ENCODE results near the gene CASZ1. TPM values are rescaled to one million over a fixed set of nuclear protein-coding genes. Genes with fewer than 3 reads are reported as not detected.

Gene CASZ1
- total RNA-seq, 1 donor from 2014 or later = 4.0 TPM

DNA sequence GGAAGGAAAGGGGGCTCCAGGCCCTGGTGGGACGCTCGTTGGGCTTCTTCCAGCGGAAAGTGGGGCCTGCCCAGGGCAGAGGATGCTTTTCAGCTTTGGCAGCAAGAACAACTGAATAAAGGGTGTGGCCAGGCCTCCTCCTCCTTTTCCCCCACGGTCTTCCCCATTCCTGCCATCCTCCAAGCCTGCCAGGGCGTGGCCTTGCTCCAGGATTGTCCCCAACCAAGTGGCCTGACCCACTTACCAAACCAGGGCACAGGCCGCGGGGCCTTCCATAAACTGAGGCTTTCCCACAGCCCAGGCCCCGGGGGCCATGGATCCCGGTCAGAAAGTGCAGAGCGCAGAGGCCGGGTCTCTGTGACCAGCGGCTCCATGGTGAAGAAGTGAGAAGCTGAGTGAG, 33.6 kb downstream of the CASZ1 start:
- Mint-ChIP-seq H3K4me1 (ENCODE audit: low read depth, unreplicated experiment) (no peaks in the 10 kb centered on the region), H3K36me3 (ENCODE audit: low read depth, unreplicated experiment) (peaks cover 2% of the 10 kb centered on the region), H3K9me3 (ENCODE audit: unreplicated experiment) (peaks cover 1% of the 10 kb centered on the region), H3K27me3 (ENCODE audit: low read depth, unreplicated experiment) (peaks cover 51% of the 10 kb centered on the region), H3K27ac (ENCODE audit: unreplicated experiment) (no peak overlapping the region), H3K4me3 (ENCODE audit: unreplicated experiment) (no peak overlapping the region)
- Histone ChIP-seq H3K9ac (ENCODE audit: low read length) (no peak overlapping the region), H4K20me1 (ENCODE audit: insufficient read depth, low read length) (no peaks in the 10 kb centered on the region), H3K9me3 (ENCODE audit: insufficient read depth, low read depth, low read length) (no peaks in the 10 kb centered on the region), H3K27ac (ENCODE audit: low read depth, low read length) (no peak overlapping the region), H3K27me3 (ENCODE audit: insufficient read depth, low read length) (no peaks in the 10 kb centered on the region), H2AFZ (ENCODE audit: low read depth, low read length) (no peak overlapping the region), H3K4me1 (ENCODE audit: insufficient read depth, low read length) (no peaks in the 10 kb centered on the region), H3K36me3 (ENCODE audit: insufficient read depth, low read length) (no peaks in the 10 kb centered on the region), H3K79me2 (ENCODE audit: insufficient read depth, low read length) (no peaks in the 10 kb centered on the region), H3K4me2 (ENCODE audit: low read length) (no peak overlapping the region), H3K4me3 (ENCODE audit: insufficient read depth, low read depth, low read length) (no peak overlapping the region)
- FAIRE-seq (no peak), DNase-seq (ENCODE audit: low read depth) (no peak)
- no peak for TF ChIP-seq EZH2 (IDR thresholded peaks at IDR 0.05; ENCODE audit: insufficient read depth, low read length)

GRCh38 chr1:10762153-10762523, 34.3 kb downstream of the CASZ1 start:
- no peak overlapping the region for H3K27ac Mint-ChIP-seq (ENCODE audit: unreplicated experiment)
- Histone ChIP-seq H4K20me1 (ENCODE audit: insufficient read depth, low read length) (no peaks in the 10 kb centered on the region), H3K27me3 (ENCODE audit: insufficient read depth, low read length) (no peaks in the 10 kb centered on the region), H3K27ac (ENCODE audit: low read depth, low read length) (no peak overlapping the region), H3K9ac (ENCODE audit: low read length) (no peak overlapping the region), H3K79me2 (ENCODE audit: insufficient read depth, low read length) (no peaks in the 10 kb centered on the region), H3K4me3 (ENCODE audit: insufficient read depth, low read depth, low read length) (no peak overlapping the region), H2AFZ (ENCODE audit: low read depth, low read length) (no peak overlapping the region), H3K4me2 (ENCODE audit: low read length) (no peak overlapping the region), H3K9me3 (ENCODE audit: insufficient read depth, low read depth, low read length) (no peaks in the 10 kb centered on the region), H3K36me3 (ENCODE audit: insufficient read depth, low read length) (no peaks in the 10 kb centered on the region), H3K4me1 (ENCODE audit: insufficient read depth, low read length) (no peaks in the 10 kb centered on the region)
- no peak overlapping the region for H3K4me3 Mint-ChIP-seq (ENCODE audit: unreplicated experiment)
- peaks cover 2% of the 10 kb centered on the region for H3K36me3 Mint-ChIP-seq (ENCODE audit: low read depth, unreplicated experiment)
- H3K27me3 Mint-ChIP-seq (ENCODE audit: low read depth, unreplicated experiment) = peaks cover 55% of the 10 kb centered on the region
- TF ChIP-seq, protein P1, sequence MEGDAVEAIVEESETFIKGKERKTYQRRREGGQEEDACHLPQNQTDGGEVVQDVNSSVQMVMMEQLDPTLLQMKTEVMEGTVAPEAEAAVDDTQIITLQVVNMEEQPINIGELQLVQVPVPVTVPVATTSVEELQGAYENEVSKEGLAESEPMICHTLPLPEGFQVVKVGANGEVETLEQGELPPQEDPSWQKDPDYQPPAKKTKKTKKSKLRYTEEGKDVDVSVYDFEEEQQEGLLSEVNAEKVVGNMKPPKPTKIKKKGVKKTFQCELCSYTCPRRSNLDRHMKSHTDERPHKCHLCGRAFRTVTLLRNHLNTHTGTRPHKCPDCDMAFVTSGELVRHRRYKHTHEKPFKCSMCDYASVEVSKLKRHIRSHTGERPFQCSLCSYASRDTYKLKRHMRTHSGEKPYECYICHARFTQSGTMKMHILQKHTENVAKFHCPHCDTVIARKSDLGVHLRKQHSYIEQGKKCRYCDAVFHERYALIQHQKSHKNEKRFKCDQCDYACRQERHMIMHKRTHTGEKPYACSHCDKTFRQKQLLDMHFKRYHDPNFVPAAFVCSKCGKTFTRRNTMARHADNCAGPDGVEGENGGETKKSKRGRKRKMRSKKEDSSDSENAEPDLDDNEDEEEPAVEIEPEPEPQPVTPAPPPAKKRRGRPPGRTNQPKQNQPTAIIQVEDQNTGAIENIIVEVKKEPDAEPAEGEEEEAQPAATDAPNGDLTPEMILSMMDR (IDR thresholded peaks at IDR 0.05; ENCODE audit: insufficient read depth, low read depth, low read length) = no peak
- peak; percentile 12 for TF ChIP-seq EZH2 (IDR thresholded peaks at IDR 0.05; ENCODE audit: insufficient read depth, low read length)
- FAIRE-seq (no peak), DNase-seq (ENCODE audit: low read depth) (no peak)
- no peaks in the 10 kb centered on the region for H3K4me1 Mint-ChIP-seq (ENCODE audit: low read depth, unreplicated experiment)
- peaks cover 1% of the 10 kb centered on the region for H3K9me3 Mint-ChIP-seq (ENCODE audit: unreplicated experiment)

GRCh38 chr1:10761503-10762152, 34.8 kb downstream of the CASZ1 start:
- H3K36me3 Mint-ChIP-seq (ENCODE audit: low read depth, unreplicated experiment) = peaks cover 2% of the 10 kb centered on the region
- FAIRE-seq (no peak), DNase-seq (ENCODE audit: low read depth) (no peak)
- no peak overlapping the region for H2AFZ ChIP-seq (ENCODE audit: low read depth, low read length)
- H3K9me3 ChIP-seq (ENCODE audit: insufficient read depth, low read depth, low read length) = no peaks in the 10 kb centered on the region
- TF ChIP-seq, protein P1 (IDR thresholded peaks at IDR 0.05; ENCODE audit: insufficient read depth, low read depth, low read length) = no peak
- TF ChIP-seq EZH2 (IDR thresholded peaks at IDR 0.05; ENCODE audit: insufficient read depth, low read length) = peak; percentile 29
- no peak overlapping the region for H3K27ac ChIP-seq (ENCODE audit: low read depth, low read length)
- no peak overlapping the region for H3K4me3 Mint-ChIP-seq (ENCODE audit: unreplicated experiment)
- peaks cover 57% of the 10 kb centered on the region for H3K27me3 Mint-ChIP-seq (ENCODE audit: low read depth, unreplicated experiment)
- H3K9ac ChIP-seq (ENCODE audit: low read length) = no peak overlapping the region
- no peaks in the 10 kb centered on the region for H3K36me3 ChIP-seq (ENCODE audit: insufficient read depth, low read length)
- no peaks in the 10 kb centered on the region for H3K27me3 ChIP-seq (ENCODE audit: insufficient read depth, low read length)
- no peaks in the 10 kb centered on the region for H3K79me2 ChIP-seq (ENCODE audit: insufficient read depth, low read length)
- H3K4me1 Mint-ChIP-seq (ENCODE audit: low read depth, unreplicated experiment) = no peaks in the 10 kb centered on the region
- H3K4me3 ChIP-seq (ENCODE audit: insufficient read depth, low read depth, low read length) = no peak overlapping the region
- peaks cover 1% of the 10 kb centered on the region for H3K9me3 Mint-ChIP-seq (ENCODE audit: unreplicated experiment)
- H3K4me2 ChIP-seq (ENCODE audit: low read length) = no peak overlapping the region
- H3K4me1 ChIP-seq (ENCODE audit: insufficient read depth, low read length) = no peaks in the 10 kb centered on the region
- H4K20me1 ChIP-seq (ENCODE audit: insufficient read depth, low read length) = no peaks in the 10 kb centered on the region
- no peak overlapping the region for H3K27ac Mint-ChIP-seq (ENCODE audit: unreplicated experiment)
